ENCODE measurements around the gene SPRR2G.

GRCh38 chr1:153133743-153134142 is 16.9 kb downstream of the SPRR2G start:
- TF ChIP-seq POLR2AphosphoS5 (IDR thresholded peaks at IDR 0.05; ENCODE audit: borderline replicate concordance, low read depth, low read length) = no peak
- no peak for TF ChIP-seq EZH2 (IDR thresholded peaks at IDR 0.05)

All from SK-N-MC (cell line).